PC-9 (cell line): Measurements from ENCODE around the gene POLD2. TPM values are rescaled to one million over a fixed set of nuclear protein-coding genes. Genes with fewer than 3 reads are reported as not detected.

Experiments
- BruUV-seq: library from RNA; stranded (reverse); fragments of 400-500 nt; replicated peaks from 2 replicates; lab custom pipeline; 2021; lab: Mats Ljungman, UMichigan
- CTCF ChIA-PET: fragments of 300-600 bp; sonication (Branson Sonifier 250); formaldehyde crosslinking; loops from one replicate; lab custom pipeline; 2022; ENCODE audit warnings: antibody characterized with exemption; lab: Charles Lee
- POLR2A ChIA-PET: fragments of 300-600 bp; sonication (Branson Sonifier 250); formaldehyde crosslinking; loops from one replicate; lab custom pipeline; 2022; ENCODE audit warnings: antibody characterized with exemption; ENCODE audit not compliant: unreplicated experiment; lab: Charles Lee
- DNase-seq, 2 experiments: peaks; one replicate each; pipeline versions ENCODE4 v3.0.0 to v3.0.0-alpha.2; 2015 to 2022; ENCODE audit warnings: mixed read lengths in 1 of 2
- H2AFZ ChIP-seq: fragments of 200-600 bp; sonication (generic); 2 replicates; pipeline ENCODE4 v1.8.1; 2017; ENCODE audit warnings: antibody characterized with exemption
- H3F3A ChIP-seq: fragments of 200-600 bp; sonication (generic); 2 replicates; pipeline ENCODE4 v1.8.1; 2017; ENCODE audit warnings: antibody characterized with exemption, mild to moderate bottlenecking, low read depth; ENCODE audit not compliant: insufficient read depth
- H3K27ac ChIP-seq: fragments of 200-600 bp; sonication (generic); 2 replicates; pipeline ENCODE4 v1.6.1; 2016; ENCODE audit warnings: mixed run types
- H3K27me3 ChIP-seq: fragments of 200-600 bp; sonication (generic); 2 replicates; pipeline ENCODE4 v1.6.1; 2016; ENCODE audit warnings: low read depth, mixed run types; ENCODE audit not compliant: insufficient read depth
- H3K36me3 ChIP-seq: fragments of 200-600 bp; sonication (generic); 2 replicates; pipeline ENCODE4 v1.6.1; 2016; ENCODE audit warnings: low read depth, mixed run types
- H3K4me1 ChIP-seq: fragments of 200-600 bp; sonication (generic); replicated peaks from 2 replicates; pipeline ENCODE4 v1.6.1; 2016; ENCODE audit warnings: mixed run types; ENCODE audit not compliant: insufficient read depth
- H3K4me2 ChIP-seq: fragments of 200-600 bp; sonication (generic); 2 replicates; pipeline ENCODE4 v1.6.1; 2017; ENCODE audit warnings: mixed run types
- H3K4me3 ChIP-seq: fragments of 200-600 bp; sonication (generic); 2 replicates; pipeline ENCODE4 v1.6.1; 2016; ENCODE audit warnings: mixed run types
- H3K79me2 ChIP-seq: fragments of 200-600 bp; sonication (generic); 2 replicates; pipeline ENCODE4 v1.6.1; 2017; ENCODE audit warnings: low read depth, mixed run types
- H3K9me2 ChIP-seq: fragments of 200-600 bp; sonication (generic); 2 replicates; pipeline ENCODE4 v1.8.1; 2017; ENCODE audit warnings: mild to moderate bottlenecking; ENCODE audit not compliant: insufficient read depth
- H3K9me3 ChIP-seq: fragments of 200-600 bp; sonication (generic); 2 replicates; pipeline ENCODE4 v1.8.1; 2016; ENCODE audit warnings: low read depth; ENCODE audit not compliant: insufficient read depth
- H4K20me1 ChIP-seq: fragments of 200-600 bp; sonication (generic); 2 replicates; pipeline ENCODE4 v1.8.1; 2017; ENCODE audit not compliant: insufficient read depth
- EZH2 ChIP-seq: fragments of 200-600 bp; sonication (generic); IDR thresholded peaks from 2 replicates; pipeline ENCODE4 v1.8.0; 2017; ENCODE audit warnings: antibody characterized with exemption, low read depth
- intact Hi-C: fragments of 100-400 bp; cut with micrococcal nuclease; formaldehyde crosslinking; loops from one replicate; pipeline ENCODE4 v1.10.0; 2022; ENCODE audit not compliant: unreplicated experiment
- total RNA-seq: library from RNA; stranded (reverse); gene quantifications from 2 replicates; pipeline ENCODE4 v1.2.3, GENCODE V29; 2021
- TF ChIP-seq, protein P1 (sequence below): fragments of 200-600 bp; sonication (generic); conservative IDR thresholded peaks from 2 replicates; pipeline ENCODE4 v1.6.1; 2017; ENCODE audit warnings: mixed run types, antibody characterized with exemption, mild to moderate bottlenecking, moderate library complexity

Gene POLD2
- total RNA-seq, 1 experiment from 2014 or later, result 249 TPM

DNA sequence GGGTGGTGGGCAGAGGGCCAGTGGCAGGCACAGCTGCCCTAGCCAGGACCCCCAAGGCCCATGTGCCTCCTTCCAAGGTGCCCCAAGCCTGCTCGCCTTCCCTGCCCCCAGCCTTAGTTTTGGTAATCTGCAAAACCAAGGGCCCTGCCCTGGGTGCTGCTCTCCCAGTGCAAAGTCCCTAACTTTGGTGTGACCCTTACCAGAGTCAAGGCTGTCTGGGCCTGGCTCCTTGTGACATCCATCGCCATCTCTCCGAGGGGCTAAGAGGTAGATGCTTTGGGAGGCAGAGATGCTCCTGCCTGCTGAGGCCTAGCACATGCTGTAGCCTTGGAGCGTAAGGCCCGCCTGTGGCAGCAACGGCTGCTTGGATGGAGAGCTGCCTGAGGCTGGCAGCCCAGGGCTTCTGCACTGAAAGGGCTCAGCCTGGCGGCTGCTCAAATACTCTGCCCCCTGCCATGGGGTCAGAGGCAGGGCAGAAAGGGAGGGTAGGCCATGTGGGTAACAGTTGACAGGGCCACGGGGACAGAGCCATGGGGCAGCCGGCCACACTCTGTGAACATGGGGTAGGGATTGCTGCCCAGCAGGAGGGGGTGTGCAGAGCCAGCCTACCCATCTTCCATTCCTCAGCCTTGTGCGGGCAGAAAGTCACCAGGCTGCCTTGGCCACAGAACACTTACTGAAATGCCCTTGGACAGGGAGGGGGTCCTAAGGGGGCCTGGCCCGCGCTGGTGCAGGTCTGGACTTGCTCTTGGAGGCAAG is 35.7 kb upstream of the POLD2 start:
- no peak for TF ChIP-seq EZH2
- TF ChIP-seq, protein P1, sequence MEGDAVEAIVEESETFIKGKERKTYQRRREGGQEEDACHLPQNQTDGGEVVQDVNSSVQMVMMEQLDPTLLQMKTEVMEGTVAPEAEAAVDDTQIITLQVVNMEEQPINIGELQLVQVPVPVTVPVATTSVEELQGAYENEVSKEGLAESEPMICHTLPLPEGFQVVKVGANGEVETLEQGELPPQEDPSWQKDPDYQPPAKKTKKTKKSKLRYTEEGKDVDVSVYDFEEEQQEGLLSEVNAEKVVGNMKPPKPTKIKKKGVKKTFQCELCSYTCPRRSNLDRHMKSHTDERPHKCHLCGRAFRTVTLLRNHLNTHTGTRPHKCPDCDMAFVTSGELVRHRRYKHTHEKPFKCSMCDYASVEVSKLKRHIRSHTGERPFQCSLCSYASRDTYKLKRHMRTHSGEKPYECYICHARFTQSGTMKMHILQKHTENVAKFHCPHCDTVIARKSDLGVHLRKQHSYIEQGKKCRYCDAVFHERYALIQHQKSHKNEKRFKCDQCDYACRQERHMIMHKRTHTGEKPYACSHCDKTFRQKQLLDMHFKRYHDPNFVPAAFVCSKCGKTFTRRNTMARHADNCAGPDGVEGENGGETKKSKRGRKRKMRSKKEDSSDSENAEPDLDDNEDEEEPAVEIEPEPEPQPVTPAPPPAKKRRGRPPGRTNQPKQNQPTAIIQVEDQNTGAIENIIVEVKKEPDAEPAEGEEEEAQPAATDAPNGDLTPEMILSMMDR, result no peak
- ChIA-PET POLR2A (no interaction called here), CTCF (no interaction called here)
- Histone ChIP-seq H3K27ac (no peak overlapping the region), H3K9me2 (no peaks in the 10 kb centered on the region), H3K79me2 (no peaks in the 10 kb centered on the region), H2AFZ (no peak overlapping the region), H3K4me2 (no peak overlapping the region), H3K4me3 (no peak overlapping the region), H3K4me1 (peaks cover 22% of the 10 kb centered on the region), H3K36me3 (no peaks in the 10 kb centered on the region), H3K9me3 (no peaks in the 10 kb centered on the region), H3K27me3 (no peaks in the 10 kb centered on the region), H4K20me1 (no peaks in the 10 kb centered on the region), H3F3A (peaks cover 15% of the 10 kb centered on the region)
- no TSS peak for BruUV-seq
- no peak for DNase-seq
- intact Hi-C loops, result no loop called here

DNA sequence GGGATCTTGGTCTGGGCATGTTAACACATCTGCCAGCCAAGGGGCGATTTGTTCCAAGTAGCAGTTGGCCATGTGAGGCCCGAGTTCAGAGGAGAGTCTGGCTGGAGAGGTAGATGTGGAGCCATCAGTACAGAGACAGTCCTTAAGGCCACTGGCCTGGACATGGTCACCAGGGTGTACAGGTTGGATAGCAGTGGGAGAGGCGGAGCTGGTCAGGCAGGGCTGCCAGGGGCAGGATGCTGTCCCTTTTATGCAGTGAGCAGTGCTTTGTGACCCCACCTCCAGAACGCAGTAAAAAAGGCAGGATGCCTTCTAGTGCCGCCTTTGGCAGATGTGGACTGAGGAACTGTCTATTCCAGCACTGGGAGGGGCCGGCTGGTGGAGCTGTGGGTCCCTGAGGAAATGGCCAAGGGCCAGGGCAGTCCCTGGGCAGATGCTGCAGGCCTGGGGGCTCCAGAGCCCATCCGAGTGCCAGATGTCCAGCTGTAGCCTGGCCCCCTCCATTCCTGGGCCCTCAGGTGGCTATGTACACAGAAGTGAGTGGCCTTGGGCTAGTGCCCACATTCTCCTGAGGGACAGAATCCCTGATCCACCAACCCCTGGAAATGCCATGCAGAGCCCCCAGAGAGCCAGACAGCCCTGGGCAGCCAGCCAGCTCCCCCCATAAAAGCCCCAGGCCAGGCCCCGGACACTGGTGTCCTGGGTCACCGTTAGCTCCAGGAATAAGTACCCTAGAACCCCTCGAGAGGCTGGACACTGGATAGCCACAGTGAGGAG is 34.9 kb upstream of the POLD2 start:
- H3K4me1 ChIP-seq, result peaks cover 14% of the 10 kb centered on the region
- intact Hi-C loops, result no loop called here
- H2AFZ ChIP-seq, result no peak overlapping the region
- no peaks in the 10 kb centered on the region for H3K9me2 ChIP-seq
- H3K36me3 ChIP-seq, result no peaks in the 10 kb centered on the region
- no peak overlapping the region for H3K27ac ChIP-seq
- H3K27me3 ChIP-seq, result no peaks in the 10 kb centered on the region
- no TSS peak for BruUV-seq
- H3K4me3 ChIP-seq, result no peak overlapping the region
- no peak overlapping the region for H3K4me2 ChIP-seq
- H4K20me1 ChIP-seq, result no peaks in the 10 kb centered on the region
- peaks cover 8% of the 10 kb centered on the region for H3F3A ChIP-seq
- H3K9me3 ChIP-seq, result no peaks in the 10 kb centered on the region
- no peak for DNase-seq
- TF ChIP-seq EZH2, result no peak
- TF ChIP-seq, protein P1, result no peak
- POLR2A ChIA-PET, result no interaction called here
- CTCF ChIA-PET, result no interaction called here
- no peaks in the 10 kb centered on the region for H3K79me2 ChIP-seq

DNA sequence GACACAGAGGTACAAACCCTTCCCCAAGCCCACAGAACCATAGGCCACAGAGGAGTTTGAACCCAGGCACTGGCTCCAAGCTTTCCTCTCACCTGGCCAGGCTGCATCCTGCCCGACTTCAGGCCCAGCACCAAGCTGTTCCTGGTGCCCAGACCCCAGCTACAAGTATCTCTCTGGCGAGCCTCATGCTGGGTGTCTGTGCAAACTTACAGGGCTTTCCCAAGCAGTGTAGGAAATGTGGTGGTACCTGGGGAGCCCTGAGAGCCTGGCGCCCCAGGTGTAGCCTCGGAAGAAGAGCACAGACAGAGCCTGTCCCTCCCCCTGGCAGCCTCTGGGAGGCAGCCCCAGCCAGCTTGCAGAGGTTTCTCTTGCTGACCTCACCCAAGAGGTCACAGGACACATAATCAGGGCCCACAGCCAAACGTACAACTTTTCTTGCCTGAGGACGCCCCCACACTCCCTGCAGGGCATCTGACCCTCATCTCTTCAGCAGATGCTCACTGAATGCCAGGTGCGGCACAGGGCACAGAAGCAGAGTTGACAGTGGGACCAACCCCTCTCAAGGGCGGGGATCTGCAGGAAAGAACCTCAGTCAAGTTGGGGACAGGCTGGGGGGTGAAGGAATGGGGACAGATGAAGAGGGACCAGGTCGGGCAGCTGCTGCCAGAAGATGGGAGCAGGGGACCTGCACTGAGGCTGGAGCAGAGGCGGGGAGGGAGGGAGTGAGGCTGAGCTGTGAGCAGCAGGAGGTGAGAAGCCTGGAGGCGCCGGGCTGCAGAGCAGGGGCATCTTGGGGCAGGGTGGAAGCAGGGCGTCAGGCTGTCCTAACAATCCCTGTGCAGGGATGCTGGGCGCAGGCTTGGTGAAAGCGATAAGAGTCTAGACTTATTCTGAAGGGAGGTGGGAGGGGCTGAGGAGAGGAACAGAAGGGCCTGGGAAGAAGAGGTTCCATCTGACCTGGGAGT is 34.0 kb upstream of the POLD2 start:
- no TSS peak for BruUV-seq
- no peaks in the 10 kb centered on the region; the same call in 1 of the 2 replicates for H3F3A ChIP-seq
- H3K9me3 ChIP-seq, result no peaks in the 10 kb centered on the region
- ChIA-PET POLR2A (no interaction called here), CTCF (no interaction called here)
- H3K27me3 ChIP-seq, result no peaks in the 10 kb centered on the region
- no peak overlapping the region for H3K4me3 ChIP-seq
- no peak overlapping the region for H2AFZ ChIP-seq
- peaks cover 5% of the 10 kb centered on the region for H3K4me1 ChIP-seq
- H3K79me2 ChIP-seq, result no peaks in the 10 kb centered on the region
- no peak overlapping the region for H3K4me2 ChIP-seq
- DNase-seq, result no peak
- no peaks in the 10 kb centered on the region for H4K20me1 ChIP-seq
- H3K27ac ChIP-seq, result no peak overlapping the region
- intact Hi-C loops, result no loop called here
- no peaks in the 10 kb centered on the region for H3K9me2 ChIP-seq
- no peaks in the 10 kb centered on the region for H3K36me3 ChIP-seq
- TF ChIP-seq, protein P1, result no peak
- TF ChIP-seq EZH2, result no peak
